Stimulated activated CD4-positive, alpha-beta T cell treated with anti-CD3 and anti-CD28 coated beads, Interleukin-4, amount 100 ng/mL, for 48 hours (primary cell): ENCODE results near the gene PODXL.
A peak's percentile ranks its signal among the peaks of the same experiment; 100 is the strongest.

Experiments
- DNase-seq, 2 donors: peaks; one replicate each; pipeline ENCODE4 v3.0.0-alpha.2; 2020; ENCODE audit warnings: low read depth in 2 of 2

The PODXL gene

DNA sequence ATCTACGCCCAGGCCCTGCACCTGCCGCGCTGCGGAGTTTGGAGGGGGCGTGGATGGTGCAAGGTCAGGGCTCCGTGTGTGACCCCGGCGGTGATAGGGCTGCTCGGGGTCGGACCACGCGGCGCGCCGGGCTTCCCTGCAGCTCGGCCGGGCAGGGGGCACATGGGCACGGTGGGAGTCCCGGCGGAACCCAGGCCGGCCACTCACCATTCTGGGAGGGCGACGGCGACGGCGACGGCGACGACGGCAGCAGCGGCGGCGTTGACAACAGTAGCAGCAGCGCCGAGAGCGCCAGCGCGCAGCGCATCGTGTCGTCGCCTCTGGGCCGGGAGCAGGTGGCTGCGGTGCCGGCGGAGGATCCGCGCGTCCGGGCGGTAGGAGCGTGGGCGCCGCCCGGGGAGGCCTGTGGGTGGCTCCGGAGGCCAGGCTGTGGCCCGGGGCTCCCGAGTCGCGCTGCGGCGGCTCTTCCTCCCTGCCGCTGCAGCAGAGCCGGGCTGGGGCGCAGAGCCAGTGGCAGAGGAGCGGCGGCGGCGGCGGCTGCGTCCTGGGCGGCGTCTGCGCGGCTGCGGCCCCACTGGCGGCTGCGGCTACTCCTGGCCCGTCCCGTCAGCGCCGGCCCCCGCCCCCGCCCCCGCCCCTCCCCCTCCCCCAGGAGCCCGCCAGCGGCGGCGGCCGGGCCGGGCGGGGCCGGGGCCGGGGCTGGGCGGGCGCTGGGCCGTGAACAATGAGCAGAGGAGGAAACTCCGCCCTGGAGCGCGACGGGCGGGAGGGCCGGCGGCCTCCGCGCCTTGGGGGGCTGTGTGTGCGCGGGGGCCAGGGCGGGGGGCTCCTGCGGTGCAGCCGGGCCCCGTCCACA, at the start of gene PODXL:
Gene PODXL (minus strand): TSS at position 576 of the 856 bp plus-strand sequence. CDS start 269 bp downstream, at position 307.
- peak; percentile 35 to 38 for DNase-seq

DNA sequence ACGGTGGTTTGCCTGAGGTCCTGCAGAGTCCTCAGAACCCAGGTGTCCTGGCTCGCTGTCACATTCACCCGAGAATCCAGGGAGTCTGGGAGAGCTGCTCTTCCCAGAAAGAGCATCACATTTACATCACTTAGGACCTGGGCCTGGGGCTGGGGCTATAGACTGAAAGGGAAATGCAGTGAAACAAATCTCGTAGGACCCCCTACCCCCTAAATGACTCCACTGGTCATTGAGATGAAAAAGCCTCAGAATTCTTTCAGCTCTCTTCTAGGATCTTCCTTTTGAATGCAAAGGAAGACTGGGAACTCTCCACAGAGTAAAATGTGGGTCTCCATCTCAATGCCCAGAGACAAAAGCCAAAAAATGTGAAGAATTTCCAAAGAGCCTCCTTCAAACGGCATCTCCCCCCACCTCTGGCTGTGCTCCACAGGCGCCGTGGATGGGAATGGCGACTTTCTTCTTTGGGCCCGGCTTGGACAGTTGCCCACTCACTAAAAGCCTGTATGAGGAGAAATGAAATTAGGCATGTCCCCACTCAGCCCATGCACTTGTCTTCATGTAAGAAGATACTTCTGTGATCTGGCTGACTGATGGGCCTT, 49.0 kb upstream of the PODXL start:
- DNase-seq: no peak

DNA sequence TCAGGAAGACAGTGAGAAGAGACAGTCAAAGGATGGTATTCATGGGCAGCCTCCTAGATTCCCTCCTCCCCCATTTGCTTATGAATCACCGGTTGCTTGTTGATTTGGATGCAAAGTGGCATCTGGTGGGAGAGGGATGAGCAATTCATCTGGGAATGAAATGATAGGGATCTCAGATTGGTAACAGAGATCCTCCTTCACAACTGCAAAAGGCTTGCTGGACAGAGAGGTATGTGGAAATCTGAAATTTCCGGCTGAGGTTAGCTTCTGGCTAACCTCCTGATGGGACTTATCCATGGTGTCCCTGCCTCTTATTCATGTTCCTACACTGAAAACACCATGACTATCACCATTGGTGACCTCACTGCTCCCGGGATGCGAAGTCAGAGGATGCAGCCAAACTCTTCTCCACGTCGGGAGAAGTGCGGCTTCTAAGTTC, 48.4 kb upstream of the PODXL start:
- no peak for DNase-seq

GRCh38 chr7:131603932-131604331, 47.5 kb upstream of the PODXL start:
- DNase-seq: no peak

DNA sequence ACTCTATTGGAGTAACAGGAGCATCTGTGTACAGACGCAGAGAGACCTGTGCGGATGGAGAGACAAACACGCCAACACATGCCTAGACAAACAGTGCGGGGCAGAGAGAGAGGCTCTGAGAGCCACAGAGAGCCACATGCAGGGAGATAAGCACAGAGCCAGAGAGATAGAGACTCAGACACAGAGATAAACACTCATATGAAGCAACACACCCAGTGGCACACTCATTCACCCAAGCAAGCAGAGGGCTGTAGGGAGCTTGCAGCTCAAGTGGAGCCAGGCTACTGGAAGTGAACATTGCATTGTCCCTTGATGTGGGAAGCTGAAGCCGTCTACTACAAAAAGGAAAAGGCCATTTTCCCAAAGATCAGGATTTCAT, 46.6 kb upstream of the PODXL start:
- no peak for DNase-seq

- DNase-seq: no peak
These were observed 46.0 kb upstream of the PODXL start for GRCh38 chr7:131602304-131602993.

DNA sequence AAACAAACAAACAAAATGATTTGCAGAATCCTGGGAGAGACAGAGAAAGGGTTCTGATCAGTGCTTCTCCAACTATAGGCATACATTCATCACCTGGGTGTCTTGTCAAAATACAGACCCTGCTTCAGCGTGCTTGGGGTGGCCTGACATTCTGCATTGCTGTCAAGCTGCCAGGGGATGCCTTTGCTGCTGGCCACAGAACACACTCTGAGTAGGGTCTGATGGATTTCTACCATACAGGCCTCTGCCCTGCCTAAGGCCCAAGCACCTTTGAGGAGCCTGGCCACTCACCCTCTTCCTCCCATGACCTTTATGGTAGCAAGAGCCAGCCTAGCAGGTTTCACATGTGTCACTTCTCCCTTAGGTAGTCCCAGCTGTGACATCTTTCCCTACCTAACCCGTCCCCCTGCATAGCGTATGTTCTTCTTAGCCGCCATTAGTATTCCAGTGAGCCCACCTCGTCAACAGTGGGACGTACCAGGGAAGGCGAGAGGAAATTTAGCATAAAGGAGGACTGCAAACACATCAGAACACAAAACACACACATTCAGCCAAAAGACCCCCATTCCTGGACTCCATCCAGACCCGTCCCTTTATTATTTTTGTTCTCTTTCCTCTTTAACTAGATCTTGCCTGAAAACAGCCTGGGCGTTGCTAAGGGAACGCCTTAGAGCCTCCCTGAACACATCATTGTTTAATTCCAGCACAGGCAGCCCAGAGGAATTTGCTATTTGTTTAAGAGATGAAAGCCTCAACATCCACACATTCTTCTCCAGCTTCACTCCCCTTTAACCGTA, 43.9 kb upstream of the PODXL start:
- no peak for DNase-seq

- DNase-seq: no peak
These were observed 40.4 kb upstream of the PODXL start for GRCh38 chr7:131596785-131597184.

- no peak for DNase-seq
These were observed 39.3 kb upstream of the PODXL start for GRCh38 chr7:131595699-131596098.

- no peak for DNase-seq
These were observed 35.4 kb upstream of the PODXL start for GRCh38 chr7:131591687-131592319.

DNA sequence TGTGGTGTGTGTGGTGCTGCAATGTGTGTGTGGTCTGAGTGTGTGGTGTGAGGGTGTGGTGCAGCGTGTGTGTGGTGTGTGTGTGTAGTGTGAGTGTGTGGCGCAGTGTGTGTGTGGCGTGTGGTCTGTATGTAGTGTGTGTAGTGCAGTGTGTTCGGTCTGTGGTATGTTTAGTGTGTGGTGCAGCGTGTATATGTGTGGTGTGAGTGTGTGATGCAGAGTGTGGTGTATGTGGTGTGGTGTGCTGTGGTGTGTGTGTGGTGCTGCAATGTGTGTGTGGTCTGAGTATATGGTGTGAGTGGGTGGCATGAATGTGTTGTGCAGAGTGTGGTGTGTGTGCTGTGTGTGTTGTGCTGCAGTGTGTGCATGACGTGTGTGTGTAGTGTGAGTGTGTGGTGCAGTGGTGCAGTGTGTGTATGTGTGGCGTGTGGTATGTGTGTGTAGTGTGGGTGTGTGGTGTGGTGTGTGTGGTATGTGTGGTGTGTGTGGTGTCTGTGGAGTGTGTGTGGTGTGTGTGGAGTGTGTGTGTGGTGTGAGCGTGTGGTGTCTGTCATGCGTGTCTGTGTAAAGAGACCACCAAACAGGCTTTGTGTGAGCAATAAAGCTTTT, 31.0 kb upstream of the PODXL start:
- DNase-seq: no peak

DNA sequence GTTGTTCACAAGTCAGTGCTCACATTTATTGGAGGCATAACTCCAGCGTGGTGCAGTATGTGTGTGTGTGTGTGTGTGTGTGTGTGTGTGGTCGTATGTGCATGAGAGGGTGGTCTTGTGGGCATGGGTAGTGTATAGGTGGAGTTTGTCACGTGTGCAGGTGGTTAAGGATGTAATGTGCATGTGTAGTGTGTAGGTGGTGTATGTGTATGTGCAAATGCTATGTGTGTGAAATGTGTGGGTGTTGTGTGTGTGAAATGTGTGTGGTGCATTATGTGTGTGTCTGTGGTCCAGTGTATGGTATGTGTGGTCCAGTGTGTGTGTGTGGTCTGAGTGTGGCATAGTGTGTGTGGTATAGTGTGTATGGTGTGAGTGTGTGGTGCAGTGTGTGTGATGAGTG, 30.3 kb upstream of the PODXL start:
- DNase-seq: no peak

GRCh38 chr7:131586259-131586658, 29.8 kb upstream of the PODXL start:
- DNase-seq: no peak

- DNase-seq: no peak
These were observed 27.0 kb upstream of the PODXL start for GRCh38 chr7:131583430-131583829.

DNA sequence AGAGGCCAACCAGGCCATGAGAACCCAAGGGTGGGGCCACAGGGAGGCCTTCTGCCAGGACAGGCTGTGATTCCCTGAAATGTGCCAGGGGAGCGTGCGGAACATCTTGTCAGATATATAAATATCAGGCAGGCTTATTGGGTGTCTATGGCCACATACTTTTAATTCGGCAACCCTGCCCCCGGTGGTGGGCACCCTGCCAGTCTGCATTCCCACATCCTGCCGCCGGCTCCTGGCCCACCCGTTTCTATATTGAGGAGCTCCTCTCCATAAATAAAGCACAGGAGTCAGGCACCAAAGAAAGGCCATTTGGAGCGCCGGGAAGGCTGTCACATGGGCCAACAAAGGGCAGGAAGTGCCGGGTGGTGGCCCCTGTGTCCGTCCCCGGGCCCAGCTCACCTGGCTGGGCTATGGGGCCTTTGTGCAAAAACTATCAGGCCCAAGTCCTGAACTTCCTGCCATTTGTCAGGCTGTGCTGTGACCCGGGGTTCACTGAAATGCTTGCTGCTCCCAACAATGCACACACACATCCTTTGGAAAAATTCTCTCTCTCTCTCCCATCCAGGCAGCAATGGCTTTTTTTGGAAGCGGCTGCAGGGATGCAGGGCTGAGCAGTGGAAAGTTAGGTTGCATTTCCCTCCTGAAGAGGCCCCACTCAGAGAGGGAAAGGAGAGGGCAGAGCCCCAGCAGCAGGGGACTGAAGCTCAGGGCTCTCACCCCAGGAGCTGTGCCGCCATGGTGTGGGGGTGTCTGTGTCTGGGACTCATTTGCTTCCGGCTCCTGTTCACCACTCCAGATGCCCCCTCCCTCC, 25.0 kb upstream of the PODXL start:
- no peak for DNase-seq

- no peak for DNase-seq
These were observed 22.2 kb upstream of the PODXL start for GRCh38 chr7:131578602-131579001.

DNA sequence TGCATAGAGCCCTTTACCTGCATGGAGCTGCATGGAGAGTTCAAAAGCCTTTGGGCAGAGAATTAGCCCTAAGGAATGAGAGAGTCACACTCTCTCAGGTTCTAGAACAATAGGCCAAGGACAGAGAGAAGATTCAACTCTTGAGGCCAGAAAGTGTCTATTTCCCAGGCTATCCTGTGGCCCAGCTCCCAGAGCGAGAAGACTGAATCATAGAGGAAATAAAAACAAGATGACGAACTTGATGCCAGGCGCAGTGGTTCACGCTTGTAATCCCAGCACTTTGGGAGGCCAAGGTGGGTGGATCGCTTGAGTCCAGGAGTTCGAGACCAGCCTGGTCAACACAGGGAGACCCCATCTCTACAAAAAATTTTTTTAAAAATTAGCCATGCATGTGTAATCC, 18.3 kb upstream of the PODXL start:
- no peak for DNase-seq

DNA sequence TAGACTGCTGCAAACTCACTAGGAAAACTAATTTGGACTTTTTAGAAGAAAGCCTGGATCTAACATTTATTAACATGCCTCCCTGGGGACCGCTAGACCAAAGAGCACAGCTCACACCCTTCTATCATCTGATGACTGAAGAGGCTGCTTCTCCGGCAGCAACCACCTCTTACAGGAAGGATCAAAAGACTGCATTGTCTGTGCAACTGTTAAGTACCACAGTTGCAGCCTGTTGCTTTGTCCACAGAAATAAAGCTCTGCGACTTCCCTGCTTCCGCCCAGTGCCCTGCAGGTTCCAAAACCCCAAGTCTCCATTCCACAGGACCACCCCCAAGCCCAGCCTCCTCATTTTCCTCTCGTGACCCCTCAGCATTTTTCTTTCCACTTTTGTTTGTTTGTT, 14.0 kb upstream of the PODXL start:
- no peak for DNase-seq

DNA sequence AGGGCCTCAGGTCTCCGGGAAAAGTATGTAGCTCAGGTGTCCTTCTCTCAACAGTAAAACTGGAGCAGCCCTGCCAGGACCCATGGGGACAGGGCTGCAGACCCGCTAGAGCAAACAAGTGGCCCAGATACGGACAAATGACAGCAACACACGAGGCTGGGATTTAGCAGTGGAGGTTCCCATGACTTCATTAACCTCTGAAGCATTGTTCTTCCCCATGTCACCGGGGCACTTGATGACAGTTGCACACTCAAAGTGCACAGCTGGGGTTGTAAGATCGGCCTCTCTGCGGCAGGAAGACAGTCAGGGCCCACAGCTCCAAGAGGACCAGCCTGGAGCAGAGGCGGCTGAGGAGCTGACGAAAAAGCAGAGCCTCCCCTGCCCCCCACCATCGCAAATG, 12.5 kb upstream of the PODXL start:
- no peak for DNase-seq

DNA sequence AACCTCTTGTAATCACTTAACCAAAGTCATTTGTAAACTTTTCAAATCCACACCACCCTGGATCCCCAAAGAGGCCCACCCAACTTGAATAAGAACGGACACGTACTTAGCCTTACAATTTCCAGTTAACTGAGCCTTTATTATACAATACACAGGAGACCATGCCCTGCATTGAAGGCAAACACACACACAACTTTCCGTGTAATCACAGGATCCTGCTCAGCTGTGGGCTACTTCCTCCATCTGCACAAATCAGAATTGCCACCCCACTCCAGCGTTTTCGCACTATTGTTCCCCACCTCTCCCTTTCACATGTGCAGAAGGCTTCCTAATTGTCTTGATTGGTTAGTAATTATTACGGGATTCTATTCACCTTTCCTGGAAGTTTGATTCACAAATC, 12.1 kb upstream of the PODXL start:
- DNase-seq: no peak
